Measurements from ENCODE around the gene UBR3.

DNA sequence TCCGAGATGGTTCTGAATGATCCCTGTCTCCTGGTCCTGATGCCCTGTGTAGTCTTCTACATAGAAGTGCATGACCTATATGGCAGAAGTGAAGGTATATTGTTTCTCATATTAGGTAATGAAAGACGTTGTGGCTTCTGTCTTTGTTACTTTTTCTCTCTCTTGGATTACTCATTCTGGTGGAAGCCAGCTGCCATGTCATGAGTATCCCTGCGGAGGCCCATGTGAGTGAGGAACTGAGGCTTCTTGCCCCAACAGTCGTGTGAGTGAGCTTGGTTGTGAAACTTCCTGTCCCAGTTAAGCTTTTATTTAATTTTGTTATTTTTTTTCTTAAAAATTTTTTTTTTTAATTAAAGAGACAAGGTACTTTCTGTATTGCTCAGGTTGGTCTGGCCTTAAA lies 134.7 kb downstream of the UBR3 start:
- TF ChIP-seq, protein P1, sequence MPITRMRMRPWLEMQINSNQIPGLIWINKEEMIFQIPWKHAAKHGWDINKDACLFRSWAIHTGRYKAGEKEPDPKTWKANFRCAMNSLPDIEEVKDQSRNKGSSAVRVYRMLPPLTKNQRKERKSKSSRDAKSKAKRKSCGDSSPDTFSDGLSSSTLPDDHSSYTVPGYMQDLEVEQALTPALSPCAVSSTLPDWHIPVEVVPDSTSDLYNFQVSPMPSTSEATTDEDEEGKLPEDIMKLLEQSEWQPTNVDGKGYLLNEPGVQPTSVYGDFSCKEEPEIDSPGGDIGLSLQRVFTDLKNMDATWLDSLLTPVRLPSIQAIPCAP (CRISPR knock-in tag; IDR thresholded peaks at IDR 0.05) = no peak
- no peak for TF ChIP-seq ZBTB21 (CRISPR knock-in tag; IDR thresholded peaks at IDR 0.05; ENCODE audit: borderline replicate concordance)
- TF ChIP-seq, protein P2, sequence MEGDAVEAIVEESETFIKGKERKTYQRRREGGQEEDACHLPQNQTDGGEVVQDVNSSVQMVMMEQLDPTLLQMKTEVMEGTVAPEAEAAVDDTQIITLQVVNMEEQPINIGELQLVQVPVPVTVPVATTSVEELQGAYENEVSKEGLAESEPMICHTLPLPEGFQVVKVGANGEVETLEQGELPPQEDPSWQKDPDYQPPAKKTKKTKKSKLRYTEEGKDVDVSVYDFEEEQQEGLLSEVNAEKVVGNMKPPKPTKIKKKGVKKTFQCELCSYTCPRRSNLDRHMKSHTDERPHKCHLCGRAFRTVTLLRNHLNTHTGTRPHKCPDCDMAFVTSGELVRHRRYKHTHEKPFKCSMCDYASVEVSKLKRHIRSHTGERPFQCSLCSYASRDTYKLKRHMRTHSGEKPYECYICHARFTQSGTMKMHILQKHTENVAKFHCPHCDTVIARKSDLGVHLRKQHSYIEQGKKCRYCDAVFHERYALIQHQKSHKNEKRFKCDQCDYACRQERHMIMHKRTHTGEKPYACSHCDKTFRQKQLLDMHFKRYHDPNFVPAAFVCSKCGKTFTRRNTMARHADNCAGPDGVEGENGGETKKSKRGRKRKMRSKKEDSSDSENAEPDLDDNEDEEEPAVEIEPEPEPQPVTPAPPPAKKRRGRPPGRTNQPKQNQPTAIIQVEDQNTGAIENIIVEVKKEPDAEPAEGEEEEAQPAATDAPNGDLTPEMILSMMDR (IDR thresholded peaks at IDR 0.05) = no peak

All from WTC11 (cell line).